Measurements from ENCODE around the gene TH.

TH gene

DNA sequence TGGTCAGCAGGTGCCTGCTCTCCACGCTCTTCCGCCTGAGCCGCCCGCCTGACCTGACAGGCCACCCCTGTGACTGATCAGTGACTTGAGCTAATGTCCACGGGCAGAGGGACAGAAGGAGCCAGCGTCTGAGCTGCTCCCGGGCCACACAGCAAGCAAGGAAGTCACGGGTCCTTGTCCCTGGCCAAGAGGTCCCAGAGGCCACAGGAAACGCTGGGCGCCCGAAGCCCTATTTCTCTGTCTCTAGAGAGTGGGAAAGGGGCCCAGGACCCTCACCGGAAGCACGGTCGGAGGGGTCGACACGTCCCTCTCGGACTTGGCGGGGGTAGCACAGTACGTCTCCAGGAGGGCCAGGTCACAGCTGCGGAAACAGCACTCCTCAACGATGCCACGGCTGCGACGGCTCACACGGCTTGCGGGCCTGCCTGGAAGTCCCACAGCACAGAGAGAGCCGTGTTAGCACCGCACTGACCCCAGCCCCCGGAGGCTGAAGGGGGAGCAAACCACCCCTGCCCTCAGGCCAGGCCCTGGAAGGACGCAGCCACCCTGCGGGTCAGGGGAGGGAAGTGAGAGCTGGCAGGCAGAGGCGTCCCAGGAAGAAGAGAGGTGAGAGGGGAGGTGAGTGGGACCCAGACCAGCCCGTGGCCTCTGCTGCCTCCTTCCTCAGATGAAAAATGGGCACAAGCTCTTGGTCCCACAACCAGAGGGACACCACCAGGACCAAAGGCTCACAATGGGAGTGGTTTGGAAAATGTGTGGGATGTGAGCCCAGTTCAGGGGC lies 38.2 kb downstream of the TH start:
- Histone ChIP-seq H3K36me3 (ENCODE audit: insufficient read depth, low read length) (peaks cover 5% of the 10 kb centered on the region), H3K27me3 (ENCODE audit: control insufficient read depth, insufficient read depth, low read length) (peaks cover 3% of the 10 kb centered on the region), H3K4me3 (ENCODE audit: low read length) (no peak overlapping the region), H3K4me1 (ENCODE audit: control insufficient read depth, insufficient read depth, low read length) (peaks cover 10% of the 10 kb centered on the region), H3K9ac (ENCODE audit: low read depth, low read length) (no peak overlapping the region), H3K4me2 (ENCODE audit: low read length) (no peak overlapping the region), H3K9me3 (replicated peaks; ENCODE audit: low read length) (no peaks in the 10 kb centered on the region)

GRCh38 chr11:2132874-2133240 lies 38.8 kb downstream of the TH start:
- Histone ChIP-seq H3K4me1 (ENCODE audit: control insufficient read depth, insufficient read depth, low read length) (peaks cover 10% of the 10 kb centered on the region), H3K27me3 (ENCODE audit: control insufficient read depth, insufficient read depth, low read length) (peaks cover 3% of the 10 kb centered on the region)

GRCh38 chr11:2132246-2132645 lies 39.4 kb downstream of the TH start:
- Histone ChIP-seq H3K4me1 (ENCODE audit: control insufficient read depth, insufficient read depth, low read length) (peaks cover 10% of the 10 kb centered on the region), H3K4me3 (ENCODE audit: low read length) (no peak overlapping the region), H3K9me3 (replicated peaks; ENCODE audit: low read length) (no peaks in the 10 kb centered on the region), H3K27me3 (ENCODE audit: control insufficient read depth, insufficient read depth, low read length) (peaks cover 3% of the 10 kb centered on the region), H3K4me2 (ENCODE audit: low read length) (no peak overlapping the region), H3K36me3 (ENCODE audit: insufficient read depth, low read length) (peaks cover 5% of the 10 kb centered on the region), H3K9ac (ENCODE audit: low read depth, low read length) (no peak overlapping the region)

More at GRCh38 chr11:2132874-2133240, 38.8 kb downstream of the TH start:
- Histone ChIP-seq H3K36me3 (ENCODE audit: insufficient read depth, low read length) (peaks cover 5% of the 10 kb centered on the region), H3K9me3 (replicated peaks; ENCODE audit: low read length) (no peaks in the 10 kb centered on the region), H3K4me3 (ENCODE audit: low read length) (no peak overlapping the region), H3K4me2 (ENCODE audit: low read length) (no peak overlapping the region), H3K9ac (ENCODE audit: low read depth, low read length) (no peak overlapping the region)

DNA sequence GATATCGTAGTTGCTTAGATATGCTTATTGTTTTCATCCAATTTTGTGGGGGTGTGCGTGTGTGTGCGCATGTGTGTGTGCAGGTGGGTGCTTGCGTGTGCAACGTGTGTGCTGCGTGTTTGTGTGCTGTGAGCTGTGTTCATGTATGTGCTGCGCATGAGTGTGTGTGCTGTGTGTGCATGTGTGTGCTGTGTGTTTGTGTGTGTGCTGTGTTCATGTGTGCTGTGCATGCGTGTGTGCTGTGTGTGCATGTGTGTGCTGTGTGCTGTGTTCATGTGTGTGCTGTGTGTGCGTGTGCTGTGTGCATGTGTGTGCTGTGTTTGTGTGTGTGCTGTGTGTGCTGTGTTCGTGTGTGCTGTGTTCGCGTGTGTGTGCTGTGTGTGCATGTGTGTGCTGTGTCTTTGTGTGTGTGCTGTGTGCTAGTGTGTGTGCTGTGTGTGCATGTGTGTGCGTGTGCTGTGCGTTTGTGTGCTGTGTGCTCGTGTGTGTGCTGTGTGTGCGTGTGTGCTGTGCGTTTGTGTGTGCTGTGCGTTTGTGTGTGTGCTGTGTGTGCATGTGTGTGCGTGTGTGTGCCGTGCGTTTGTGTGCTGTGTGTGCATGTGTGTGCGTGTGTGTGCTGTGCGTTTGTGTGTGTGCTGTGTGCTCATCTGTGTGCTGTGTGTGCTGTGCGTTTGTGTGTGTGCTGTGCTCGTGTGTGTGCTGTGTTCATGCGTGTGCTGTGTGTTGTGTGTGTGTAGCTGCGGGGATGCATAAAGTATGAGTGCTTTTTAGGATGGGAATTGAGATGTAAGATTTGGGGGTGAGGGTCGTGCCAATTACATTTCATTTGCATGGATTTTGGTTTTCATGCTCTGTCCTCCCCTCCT lies 40.0 kb downstream of the TH start:
- H3K36me3 ChIP-seq (ENCODE audit: insufficient read depth, low read length) = peaks cover 5% of the 10 kb centered on the region
- H3K4me1 ChIP-seq (ENCODE audit: control insufficient read depth, insufficient read depth, low read length) = peaks cover 10% of the 10 kb centered on the region
- no peak overlapping the region for H3K4me2 ChIP-seq (ENCODE audit: low read length)
- H3K9me3 ChIP-seq (replicated peaks; ENCODE audit: low read length) = no peaks in the 10 kb centered on the region
- H3K9ac ChIP-seq (ENCODE audit: low read depth, low read length) = no peak overlapping the region
- H3K4me3 ChIP-seq (ENCODE audit: low read length) = no peak overlapping the region
- H3K27me3 ChIP-seq (ENCODE audit: control insufficient read depth, insufficient read depth, low read length) = peaks cover 3% of the 10 kb centered on the region

DNA sequence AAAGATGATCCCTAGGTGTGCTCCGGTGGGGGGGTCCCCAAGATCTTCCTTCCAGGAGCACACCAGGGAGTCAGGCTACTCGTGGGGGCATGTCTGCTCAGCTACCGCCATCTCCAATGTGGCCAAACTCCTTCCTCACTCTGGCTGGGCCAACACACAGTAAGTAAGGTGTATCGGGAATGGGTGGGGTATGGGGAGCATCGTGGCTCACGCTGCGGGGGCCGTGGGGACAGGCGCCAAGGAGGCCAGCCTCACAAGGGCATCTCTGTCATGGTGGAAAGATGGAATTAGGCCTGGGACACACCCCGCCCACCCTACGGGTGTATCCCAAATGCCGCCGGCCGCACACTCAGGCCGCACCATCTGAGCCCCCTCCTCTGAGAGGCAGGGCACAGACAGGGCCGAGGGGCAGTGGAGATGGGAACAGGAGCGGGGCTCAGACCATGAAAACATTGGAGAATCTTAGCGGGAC lies 40.7 kb downstream of the TH start:
- peaks cover 4% of the 10 kb centered on the region for H3K4me1 ChIP-seq (ENCODE audit: control insufficient read depth, insufficient read depth, low read length)
- no peaks in the 10 kb centered on the region for H3K9me3 ChIP-seq (replicated peaks; ENCODE audit: low read length)
- H3K36me3 ChIP-seq (ENCODE audit: insufficient read depth, low read length) = peaks cover 5% of the 10 kb centered on the region
- H3K27me3 ChIP-seq (ENCODE audit: control insufficient read depth, insufficient read depth, low read length) = peaks cover 3% of the 10 kb centered on the region
- H3K4me3 ChIP-seq (ENCODE audit: low read length) = no peak overlapping the region
- no peak overlapping the region for H3K4me2 ChIP-seq (ENCODE audit: low read length)
- no peak overlapping the region for H3K9ac ChIP-seq (ENCODE audit: low read depth, low read length)

GRCh38 chr11:2129699-2130366 lies 41.8 kb downstream of the TH start:
- Histone ChIP-seq H3K4me1 (ENCODE audit: control insufficient read depth, insufficient read depth, low read length) (no peaks in the 10 kb centered on the region), H3K36me3 (ENCODE audit: insufficient read depth, low read length) (peaks cover 5% of the 10 kb centered on the region), H3K9me3 (replicated peaks; ENCODE audit: low read length) (no peaks in the 10 kb centered on the region), H3K4me3 (ENCODE audit: low read length) (no peak overlapping the region), H3K27me3 (ENCODE audit: control insufficient read depth, insufficient read depth, low read length) (peaks cover 3% of the 10 kb centered on the region), H3K9ac (ENCODE audit: low read depth, low read length) (no peak overlapping the region), H3K4me2 (ENCODE audit: low read length) (no peak overlapping the region)

DNA sequence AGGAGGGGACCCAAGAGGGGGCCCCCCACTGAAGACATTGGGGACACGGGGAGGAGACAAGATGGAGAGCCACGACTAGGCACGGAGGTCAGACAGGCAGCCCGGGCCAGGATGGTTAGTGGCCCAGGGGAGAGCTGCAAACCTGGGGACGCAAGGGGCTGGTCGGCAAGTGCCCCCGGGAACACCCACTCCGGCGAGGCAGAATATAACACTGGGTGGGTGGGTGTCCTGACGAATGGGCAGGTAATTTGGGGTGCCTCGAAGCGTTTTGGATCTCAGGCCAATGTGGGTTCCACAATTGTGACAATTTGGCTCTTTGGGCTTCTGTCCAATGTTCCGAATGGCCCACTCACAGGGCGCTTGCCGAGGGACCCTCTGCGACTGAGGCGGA lies 42.3 kb downstream of the TH start:
- no peak overlapping the region for H3K4me2 ChIP-seq (ENCODE audit: low read length)
- H3K4me3 ChIP-seq (ENCODE audit: low read length) = no peak overlapping the region

GRCh38 chr11:2128511-2129307 lies 42.9 kb downstream of the TH start:
- H3K9me3 ChIP-seq (replicated peaks; ENCODE audit: low read length) = no peaks in the 10 kb centered on the region
- no peak overlapping the region for H3K4me3 ChIP-seq (ENCODE audit: low read length)
- H3K4me2 ChIP-seq (ENCODE audit: low read length) = no peak overlapping the region
- H3K36me3 ChIP-seq (ENCODE audit: insufficient read depth, low read length) = peaks cover 5% of the 10 kb centered on the region
- H3K9ac ChIP-seq (ENCODE audit: low read depth, low read length) = no peak overlapping the region
- peaks cover under 1% of the 10 kb centered on the region for H3K27me3 ChIP-seq (ENCODE audit: control insufficient read depth, insufficient read depth, low read length)
- no peaks in the 10 kb centered on the region for H3K4me1 ChIP-seq (ENCODE audit: control insufficient read depth, insufficient read depth, low read length)

More for the DNA sequence above, 42.3 kb downstream of the TH start:
- Histone ChIP-seq H3K4me1 (ENCODE audit: control insufficient read depth, insufficient read depth, low read length) (no peaks in the 10 kb centered on the region), H3K36me3 (ENCODE audit: insufficient read depth, low read length) (peaks cover 5% of the 10 kb centered on the region), H3K9me3 (replicated peaks; ENCODE audit: low read length) (no peaks in the 10 kb centered on the region), H3K9ac (ENCODE audit: low read depth, low read length) (no peak overlapping the region), H3K27me3 (ENCODE audit: control insufficient read depth, insufficient read depth, low read length) (peaks cover 3% of the 10 kb centered on the region)

GRCh38 chr11:2128130-2128510 lies 43.5 kb downstream of the TH start:
- H3K27me3 ChIP-seq (ENCODE audit: control insufficient read depth, insufficient read depth, low read length) = no peaks in the 10 kb centered on the region
- H3K4me3 ChIP-seq (ENCODE audit: low read length) = no peak overlapping the region
- H3K36me3 ChIP-seq (ENCODE audit: insufficient read depth, low read length) = peaks cover under 1% of the 10 kb centered on the region
- H3K9me3 ChIP-seq (replicated peaks; ENCODE audit: low read length) = no peaks in the 10 kb centered on the region
- no peak overlapping the region for H3K4me2 ChIP-seq (ENCODE audit: low read length)
- H3K9ac ChIP-seq (ENCODE audit: low read depth, low read length) = no peak overlapping the region
- H3K4me1 ChIP-seq (ENCODE audit: control insufficient read depth, insufficient read depth, low read length) = peaks cover 4% of the 10 kb centered on the region

DNA sequence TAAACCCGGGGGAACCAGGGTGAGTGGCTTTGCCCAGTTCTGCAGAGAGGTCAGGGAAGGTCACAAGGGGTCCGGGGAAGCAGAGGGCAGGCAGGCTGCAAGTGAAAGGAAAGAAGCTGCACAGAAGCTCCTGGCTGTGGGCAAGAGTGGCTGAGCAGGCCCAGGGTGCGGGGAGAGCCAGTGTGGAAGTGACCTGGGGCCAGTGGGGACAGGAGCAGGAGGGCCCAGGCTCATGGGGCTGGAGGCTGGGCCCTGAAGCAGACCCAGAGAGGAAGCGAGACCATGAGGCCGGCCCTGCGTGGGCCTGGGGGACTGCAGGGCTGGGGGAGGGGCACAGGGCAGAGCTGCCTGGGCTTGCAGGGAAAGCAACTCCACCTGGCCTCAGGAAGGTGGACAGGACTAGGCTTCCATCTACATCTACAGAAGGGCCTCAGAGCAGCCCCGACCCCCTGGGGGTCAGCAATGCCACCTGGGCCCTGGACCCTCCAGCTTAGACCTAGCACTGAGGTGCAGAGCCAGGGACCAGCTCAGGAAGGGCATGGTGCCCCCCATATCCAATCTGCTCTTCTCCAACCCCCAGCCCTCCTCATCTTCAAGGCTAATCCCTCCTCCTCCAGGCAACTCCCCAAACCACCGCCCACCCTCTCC lies 44.0 kb downstream of the TH start:
- Histone ChIP-seq H3K4me1 (ENCODE audit: control insufficient read depth, insufficient read depth, low read length) (peaks cover 7% of the 10 kb centered on the region), H3K36me3 (ENCODE audit: insufficient read depth, low read length) (no peaks in the 10 kb centered on the region), H3K4me2 (ENCODE audit: low read length) (no peak overlapping the region), H3K4me3 (ENCODE audit: low read length) (no peak overlapping the region), H3K27me3 (ENCODE audit: control insufficient read depth, insufficient read depth, low read length) (no peaks in the 10 kb centered on the region), H3K9me3 (replicated peaks; ENCODE audit: low read length) (no peaks in the 10 kb centered on the region), H3K9ac (ENCODE audit: low read depth, low read length) (no peak overlapping the region)
